ENCODE data around the gene WFDC6. TPM values are rescaled to one million over a fixed set of nuclear protein-coding genes. Genes with fewer than 3 reads are reported as not detected.

WFDC6 gene
- total RNA-seq, 4 donors from 2014 or later = not detected

GRCh38 chr20:45501600-45501999, 37.7 kb downstream of the WFDC6 start:
- TF ChIP-seq CTCF (IDR thresholded peaks at IDR 0.05; ENCODE audit: low read depth) = no peak

DNA sequence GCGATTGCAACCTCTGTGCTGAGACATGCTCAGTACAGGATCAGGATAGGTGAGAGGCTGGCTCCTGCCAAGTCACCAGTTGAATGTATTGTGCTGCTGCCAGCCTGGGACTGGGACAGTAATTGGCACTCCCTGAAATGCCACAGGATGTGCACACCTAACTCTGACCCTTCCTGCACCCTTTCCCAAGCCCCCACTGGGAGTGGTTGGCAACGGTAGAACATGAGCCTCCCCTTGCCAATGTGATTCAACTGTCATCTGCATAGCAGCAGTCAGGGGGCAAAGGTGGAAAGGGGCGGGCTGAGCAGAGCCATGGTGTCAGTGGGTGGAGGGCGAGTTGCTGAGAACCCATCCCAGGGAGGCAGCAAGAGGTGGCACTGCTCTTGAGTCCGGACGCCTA, 39.3 kb downstream of the WFDC6 start:
- TF ChIP-seq CTCF (IDR thresholded peaks at IDR 0.05; ENCODE audit: low read depth) = no peak

DNA sequence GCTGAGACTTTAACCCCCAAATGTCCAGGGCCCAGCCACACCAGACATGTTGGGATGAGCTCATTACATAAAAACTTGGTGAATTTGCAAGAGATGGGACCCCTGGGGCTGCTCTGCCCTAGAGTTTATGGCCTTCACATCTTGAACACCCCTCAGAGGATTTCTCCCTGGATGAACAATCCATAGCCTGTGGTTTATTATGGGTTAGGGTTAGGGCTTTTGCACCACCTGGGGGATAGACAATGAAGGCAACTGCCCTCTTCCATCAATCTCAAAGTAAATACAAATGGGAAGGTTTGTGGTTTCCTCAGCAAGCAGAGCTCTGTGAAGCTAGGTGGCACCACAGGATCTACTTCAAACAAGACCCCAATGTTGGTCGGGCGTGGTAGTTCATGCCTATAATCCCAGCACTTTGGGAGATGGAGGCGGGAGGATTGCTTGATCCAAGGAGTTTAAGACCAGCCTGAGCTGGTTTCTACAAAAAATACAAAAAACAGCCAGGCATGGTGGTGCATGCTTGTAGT, 41.2 kb downstream of the WFDC6 start:
- TF ChIP-seq CTCF (IDR thresholded peaks at IDR 0.05; ENCODE audit: low read depth) = no peak

DNA sequence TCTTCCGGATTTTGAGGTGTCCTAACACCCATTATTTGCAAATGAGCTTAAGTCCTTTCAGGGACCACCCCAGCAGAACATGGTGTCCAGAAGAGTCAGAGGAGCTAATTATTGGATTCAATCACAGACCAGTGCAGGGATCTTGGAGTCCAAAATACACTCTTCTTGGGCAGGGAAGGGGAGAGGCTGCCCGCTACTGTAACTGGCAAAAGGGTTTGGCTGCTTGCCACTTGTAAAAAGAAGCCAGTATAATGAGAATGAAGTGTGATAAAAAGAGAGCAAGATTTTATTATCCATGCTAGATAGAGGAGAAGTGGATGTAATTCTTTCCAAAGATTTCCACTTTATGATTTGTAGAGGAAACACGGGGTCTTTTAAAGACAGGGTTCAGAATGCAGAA, 43.1 kb downstream of the WFDC6 start:
- no peak for TF ChIP-seq CTCF (IDR thresholded peaks at IDR 0.05; ENCODE audit: low read depth)

- TF ChIP-seq CTCF (IDR thresholded peaks at IDR 0.05; ENCODE audit: low read depth) = no peak
Observed at GRCh38 chr20:45495501-45495941, 43.8 kb downstream of the WFDC6 start.

DNA sequence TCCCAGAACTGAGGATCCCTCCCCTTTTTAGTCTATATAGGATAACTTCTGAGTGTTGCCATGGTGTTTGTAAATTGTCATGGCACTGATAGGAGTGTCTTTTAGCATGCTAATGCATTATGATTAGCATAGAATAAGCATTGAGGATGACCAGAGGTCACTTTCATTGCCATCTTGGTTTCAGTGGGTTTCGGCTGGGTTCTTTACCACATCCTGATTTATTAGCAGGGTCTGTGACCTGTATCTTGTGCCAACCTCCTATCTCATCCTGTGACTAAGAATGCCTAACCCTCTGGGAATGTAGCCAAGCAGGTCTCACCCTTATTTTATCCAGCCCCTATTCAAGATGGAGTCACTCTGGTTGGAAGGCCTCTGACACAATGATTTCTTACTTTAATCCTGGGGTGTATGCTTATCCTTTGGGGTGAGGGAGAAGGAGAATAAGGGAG, 50.2 kb downstream of the WFDC6 start:
- no peak for TF ChIP-seq CTCF (IDR thresholded peaks at IDR 0.05; ENCODE audit: low read depth)

DNA sequence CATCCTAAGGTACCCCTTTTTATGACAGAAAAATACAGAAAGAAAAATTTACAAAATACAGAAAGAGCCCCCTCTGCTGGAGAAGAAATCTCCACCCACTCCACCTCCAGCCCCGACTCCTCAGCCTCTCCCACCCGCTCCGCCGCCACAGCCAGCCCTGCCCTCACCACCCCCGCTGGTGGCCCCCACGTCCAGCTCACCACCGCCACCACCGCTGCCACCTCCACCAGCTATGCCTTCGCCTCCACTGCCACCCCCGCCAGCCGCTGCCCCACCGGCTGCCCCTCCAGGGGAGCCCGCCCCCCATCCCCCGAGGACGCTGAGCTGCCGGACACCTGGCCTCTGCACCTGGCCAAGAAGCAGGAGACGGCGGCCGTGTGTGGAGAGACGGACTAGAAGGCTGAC, 52.0 kb downstream of the WFDC6 start:
- TF ChIP-seq CTCF (IDR thresholded peaks at IDR 0.05; ENCODE audit: low read depth) = no peak
